ENCODE measurements around the gene CPNE6.

DNA sequence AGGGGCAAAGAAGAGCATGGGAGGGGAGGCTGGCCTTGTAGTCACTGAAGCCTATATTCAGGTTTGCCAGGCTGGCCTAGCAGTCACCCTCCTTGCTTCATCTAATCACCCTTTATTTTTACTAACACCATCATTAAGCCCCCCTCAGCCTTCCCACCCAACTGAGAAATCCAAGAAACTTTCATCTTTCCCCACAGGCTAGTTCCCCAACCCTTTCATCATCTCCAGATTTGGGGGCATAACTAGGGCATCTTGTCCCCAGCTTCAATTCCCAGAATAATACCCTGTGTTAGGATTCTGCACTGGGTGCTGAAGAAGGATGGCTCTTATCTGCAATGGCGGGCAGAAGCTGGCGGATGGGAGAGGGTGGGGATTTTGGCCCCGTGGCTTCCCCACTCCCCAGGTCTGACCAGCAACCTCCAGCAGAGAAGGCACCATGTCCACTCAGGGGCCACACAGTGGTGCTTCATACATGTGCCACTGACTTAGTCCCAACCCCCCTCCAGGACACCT is 29.7 kb downstream of the CPNE6 start:
- TF ChIP-seq, protein P1, sequence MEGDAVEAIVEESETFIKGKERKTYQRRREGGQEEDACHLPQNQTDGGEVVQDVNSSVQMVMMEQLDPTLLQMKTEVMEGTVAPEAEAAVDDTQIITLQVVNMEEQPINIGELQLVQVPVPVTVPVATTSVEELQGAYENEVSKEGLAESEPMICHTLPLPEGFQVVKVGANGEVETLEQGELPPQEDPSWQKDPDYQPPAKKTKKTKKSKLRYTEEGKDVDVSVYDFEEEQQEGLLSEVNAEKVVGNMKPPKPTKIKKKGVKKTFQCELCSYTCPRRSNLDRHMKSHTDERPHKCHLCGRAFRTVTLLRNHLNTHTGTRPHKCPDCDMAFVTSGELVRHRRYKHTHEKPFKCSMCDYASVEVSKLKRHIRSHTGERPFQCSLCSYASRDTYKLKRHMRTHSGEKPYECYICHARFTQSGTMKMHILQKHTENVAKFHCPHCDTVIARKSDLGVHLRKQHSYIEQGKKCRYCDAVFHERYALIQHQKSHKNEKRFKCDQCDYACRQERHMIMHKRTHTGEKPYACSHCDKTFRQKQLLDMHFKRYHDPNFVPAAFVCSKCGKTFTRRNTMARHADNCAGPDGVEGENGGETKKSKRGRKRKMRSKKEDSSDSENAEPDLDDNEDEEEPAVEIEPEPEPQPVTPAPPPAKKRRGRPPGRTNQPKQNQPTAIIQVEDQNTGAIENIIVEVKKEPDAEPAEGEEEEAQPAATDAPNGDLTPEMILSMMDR (IDR thresholded peaks at IDR 0.05; ENCODE audit: insufficient read depth, low read length, poor library complexity, severe bottlenecking) = no peak
- TF ChIP-seq EZH2phosphoT487 (conservative IDR thresholded peaks at IDR 0.05; ENCODE audit: low read length) = no peak
